ENCODE data around the gene IRF2BP2.
A peak's percentile ranks its signal among the peaks of the same experiment; 100 is the strongest.

The IRF2BP2 gene

DNA sequence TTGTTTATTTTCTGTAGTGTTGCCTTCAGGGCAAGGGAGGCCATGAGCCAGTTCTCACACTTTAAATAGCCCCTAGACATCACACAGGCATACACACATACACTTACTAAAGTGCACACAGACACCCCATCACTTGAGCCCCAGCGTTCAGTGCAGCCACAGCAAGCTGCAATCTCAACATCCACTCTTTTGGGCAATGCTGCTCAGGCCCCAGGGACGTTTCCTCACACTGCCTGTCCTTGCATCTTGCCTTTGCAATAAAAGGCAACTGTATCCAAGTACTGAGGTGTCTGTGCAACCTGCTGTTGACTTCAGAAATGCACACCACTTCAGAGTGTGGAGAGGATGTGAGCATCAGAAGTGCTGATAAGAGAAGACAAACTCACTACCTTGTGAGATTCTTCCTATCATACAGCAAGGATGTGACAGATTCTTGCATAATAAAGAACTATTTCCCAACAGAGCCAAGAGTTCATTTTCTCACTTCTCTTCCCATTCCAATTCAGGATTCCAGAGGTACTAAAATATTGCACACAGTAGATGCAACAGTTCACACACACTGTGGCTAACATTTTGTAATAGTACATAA is 36.2 kb downstream of the IRF2BP2 start:
- H3K9ac ChIP-seq (ENCODE audit: low read depth, low read length, poor library complexity) = no peak overlapping the region
- no peak overlapping the region for H2AK5ac ChIP-seq (ENCODE audit: low read depth, low read length)
- H3K18ac ChIP-seq (ENCODE audit: low read length) = no peak overlapping the region
- no peaks in the 10 kb centered on the region for H3K79me1 ChIP-seq (ENCODE audit: low read depth, low read length)
- H4K91ac ChIP-seq (ENCODE audit: low read depth, low read length, poor library complexity) = no peak overlapping the region
- no peak overlapping the region for H3K14ac ChIP-seq (ENCODE audit: low read length)
- no peaks in the 10 kb centered on the region for H3K36me3 ChIP-seq (replicated peaks in 1 of 2; ENCODE audit: control insufficient read depth in 2 of 2, insufficient read depth in 2 of 2, low read length in 2 of 2)
- no peaks in the 10 kb centered on the region for H3K9me3 ChIP-seq (replicated peaks in 1 of 2; ENCODE audit: control insufficient read depth in 2 of 2, insufficient read depth in 1 of 2, low read depth in 1 of 2, low read length in 2 of 2)
- H2BK12ac ChIP-seq (ENCODE audit: low read length) = no peak overlapping the region
- H2BK5ac ChIP-seq (ENCODE audit: low read length) = no peak overlapping the region
- H3K27ac ChIP-seq (replicated peaks; ENCODE audit: low read length) = no peak overlapping the region
- H3K4me3 ChIP-seq (ENCODE audit: low read length in 2 of 2) = no peak overlapping the region
- no peak overlapping the region for H2BK15ac ChIP-seq (ENCODE audit: low read length)
- H3K23ac ChIP-seq (ENCODE audit: low read depth, low read length, poor library complexity) = no peak overlapping the region
- H3K4me1 ChIP-seq (ENCODE audit: control insufficient read depth in 2 of 2, insufficient read depth in 1 of 2, low read depth in 1 of 2, low read length in 2 of 2) = peaks cover 0 to 5% of the 10 kb centered on the region in 2 donors
- H3K4me2 ChIP-seq (ENCODE audit: insufficient read depth, low read length, poor library complexity, severe bottlenecking) = no peak overlapping the region
- H2AFZ ChIP-seq (ENCODE audit: low read length) = no peak overlapping the region
- H2BK120ac ChIP-seq (ENCODE audit: low read depth, low read length) = no peak overlapping the region
- H3K4ac ChIP-seq (ENCODE audit: low read length) = no peak overlapping the region
- no peak overlapping the region for H4K8ac ChIP-seq (ENCODE audit: low read depth, low read length)
- WGBS, 2 donors (ENCODE audit: extremely low coverage in 2 of 2, insufficient read length in 2 of 2, insufficient replicate concordance in 1 of 2) = no CpG with 5 or more reads among the region's 2 CpGs
- DNase-seq (ENCODE audit: low spot score) = no peak
- no peaks in the 10 kb centered on the region for H3K27me3 ChIP-seq (ENCODE audit: control insufficient read depth in 3 of 3, insufficient read depth in 3 of 3, low read depth in 1 of 3, low read length in 3 of 3)

DNA sequence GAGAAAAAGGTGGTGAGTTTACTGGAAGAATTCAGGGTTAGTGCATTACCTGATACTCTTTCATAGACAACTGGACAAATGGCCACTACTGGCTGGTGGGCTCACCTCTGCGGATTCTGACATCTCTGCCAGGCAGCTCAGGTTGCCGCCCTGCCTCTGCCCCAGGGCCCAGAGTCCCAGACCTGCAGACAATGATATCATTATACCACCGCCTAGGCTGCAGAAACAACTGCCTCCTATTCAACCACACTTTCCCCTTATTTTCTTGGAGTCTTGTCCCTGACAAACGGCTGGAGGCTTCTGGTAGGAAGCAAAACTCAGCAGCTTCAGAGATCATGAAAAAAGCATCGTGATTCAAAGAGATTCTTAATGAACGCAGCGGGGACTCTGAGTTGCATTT is 37.0 kb downstream of the IRF2BP2 start:
- Histone ChIP-seq H3K9me3 (replicated peaks in 1 of 2; ENCODE audit: control insufficient read depth in 2 of 2, insufficient read depth in 1 of 2, low read depth in 1 of 2, low read length in 2 of 2) (no peaks in the 10 kb centered on the region), H3K23ac (ENCODE audit: low read depth, low read length, poor library complexity) (no peak overlapping the region), H3K4me3 (ENCODE audit: low read length in 2 of 2) (no peak overlapping the region), H3K4ac (ENCODE audit: low read length) (no peak overlapping the region), H3K4me2 (ENCODE audit: insufficient read depth, low read length, poor library complexity, severe bottlenecking) (no peak overlapping the region), H3K27me3 (ENCODE audit: control insufficient read depth in 3 of 3, insufficient read depth in 3 of 3, low read depth in 1 of 3, low read length in 3 of 3) (no peaks in the 10 kb centered on the region), H3K4me1 (ENCODE audit: control insufficient read depth in 2 of 2, insufficient read depth in 1 of 2, low read depth in 1 of 2, low read length in 2 of 2) (peaks cover 0 to 5% of the 10 kb centered on the region in 2 donors), H2BK120ac (ENCODE audit: low read depth, low read length) (no peak overlapping the region), H2BK15ac (ENCODE audit: low read length) (no peak overlapping the region), H2BK12ac (ENCODE audit: low read length) (no peak overlapping the region), H2AK5ac (ENCODE audit: low read depth, low read length) (no peak overlapping the region), H4K8ac (ENCODE audit: low read depth, low read length) (no peak overlapping the region), H3K36me3 (replicated peaks in 1 of 2; ENCODE audit: control insufficient read depth in 2 of 2, insufficient read depth in 2 of 2, low read length in 2 of 2) (no peaks in the 10 kb centered on the region), H3K9ac (ENCODE audit: low read depth, low read length, poor library complexity) (no peak overlapping the region), H2BK5ac (ENCODE audit: low read length) (no peak overlapping the region), H4K91ac (ENCODE audit: low read depth, low read length, poor library complexity) (no peak overlapping the region), H3K18ac (ENCODE audit: low read length) (no peak overlapping the region), H3K14ac (ENCODE audit: low read length) (no peak overlapping the region), H2AFZ (ENCODE audit: low read length) (peak overlapping the region; percentile 0), H3K79me1 (ENCODE audit: low read depth, low read length) (no peaks in the 10 kb centered on the region), H3K27ac (replicated peaks; ENCODE audit: low read length) (no peak overlapping the region)
- DNase-seq (ENCODE audit: low spot score) = no peak
- WGBS, 2 donors (ENCODE audit: extremely low coverage in 2 of 2, insufficient read length in 2 of 2, insufficient replicate concordance in 1 of 2) = no CpG with 5 or more reads among the region's 7 CpGs

DNA sequence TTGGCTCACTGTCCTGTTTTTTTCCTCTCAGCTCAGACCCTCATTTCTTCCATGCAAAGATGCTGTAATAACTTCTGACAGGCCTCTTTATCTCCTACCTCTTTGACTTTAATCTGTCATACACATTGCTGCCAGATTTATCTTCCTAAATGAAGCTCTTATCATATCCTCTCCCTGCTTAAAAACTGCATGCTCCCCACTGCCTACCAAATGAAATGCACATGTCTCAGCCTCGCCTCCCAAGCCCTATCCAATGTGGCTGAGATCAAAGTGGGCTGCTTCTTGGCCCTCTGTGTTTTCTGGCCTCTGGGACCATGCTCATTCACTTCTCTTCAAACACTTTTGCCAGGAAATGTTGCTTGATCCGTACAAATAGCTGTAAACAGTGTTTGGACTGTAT is 38.3 kb downstream of the IRF2BP2 start:
- WGBS, 2 donors (ENCODE audit: extremely low coverage in 2 of 2, insufficient read length in 2 of 2, insufficient replicate concordance in 1 of 2) = no CpG with 5 or more reads among the region's 2 CpGs

DNA sequence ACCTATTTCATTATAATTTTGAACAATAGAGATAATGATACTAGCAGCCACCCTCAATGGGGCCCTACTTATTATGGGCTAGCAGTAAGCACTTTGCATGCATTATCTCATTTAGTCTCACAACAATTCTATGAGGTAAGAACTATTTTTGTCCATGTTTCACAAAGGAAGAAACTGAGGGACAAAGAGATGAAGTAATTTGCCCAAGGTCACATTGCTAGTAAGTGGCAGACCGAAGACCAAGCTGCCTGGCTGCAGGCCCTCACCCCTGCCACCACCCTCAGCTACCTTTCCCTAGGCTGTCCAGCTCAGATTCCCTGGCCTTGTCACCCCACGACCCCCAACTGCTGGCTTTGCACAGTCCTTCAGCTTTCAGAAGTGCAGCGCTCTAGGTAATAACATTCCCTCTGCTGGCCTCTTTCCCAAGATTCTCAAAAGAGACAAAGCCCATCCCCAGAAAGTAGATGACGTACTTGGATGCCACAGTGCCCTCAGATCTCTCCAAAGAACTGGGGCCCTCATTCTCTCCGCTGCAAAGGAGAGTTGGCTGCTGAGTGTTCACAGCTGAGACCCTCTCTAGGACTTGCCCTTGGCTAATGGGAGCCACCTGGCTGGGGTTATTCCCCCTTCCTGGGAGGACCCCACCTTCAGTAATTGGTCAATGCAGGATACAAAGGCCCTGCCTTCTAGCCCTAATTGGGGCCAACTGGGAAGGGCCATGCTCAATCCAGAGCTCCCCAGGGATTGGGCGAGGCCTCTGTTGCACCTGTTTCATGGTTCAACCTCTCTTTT is 39.5 kb downstream of the IRF2BP2 start:
- Histone ChIP-seq H2AFZ (ENCODE audit: low read length) (peak overlapping the region; percentile 2), H3K27me3 (ENCODE audit: control insufficient read depth in 3 of 3, insufficient read depth in 3 of 3, low read depth in 1 of 3, low read length in 3 of 3) (no peaks in the 10 kb centered on the region), H4K91ac (ENCODE audit: low read depth, low read length, poor library complexity) (no peak overlapping the region), H3K4me3 (ENCODE audit: low read length in 2 of 2) (no peak overlapping the region), H3K9me3 (replicated peaks in 1 of 2; ENCODE audit: control insufficient read depth in 2 of 2, insufficient read depth in 1 of 2, low read depth in 1 of 2, low read length in 2 of 2) (peaks cover 0 to 2% of the 10 kb centered on the region in 2 donors), H3K27ac (replicated peaks; ENCODE audit: low read length) (no peak overlapping the region), H4K8ac (ENCODE audit: low read depth, low read length) (no peak overlapping the region), H2BK15ac (ENCODE audit: low read length) (no peak overlapping the region), H3K18ac (ENCODE audit: low read length) (no peak overlapping the region), H3K23ac (ENCODE audit: low read depth, low read length, poor library complexity) (no peak overlapping the region), H3K14ac (ENCODE audit: low read length) (no peak overlapping the region), H2BK120ac (ENCODE audit: low read depth, low read length) (no peak overlapping the region), H2BK12ac (ENCODE audit: low read length) (no peak overlapping the region), H2AK5ac (ENCODE audit: low read depth, low read length) (no peak overlapping the region), H3K9ac (ENCODE audit: low read depth, low read length, poor library complexity) (no peak overlapping the region), H3K4me1 (ENCODE audit: control insufficient read depth in 2 of 2, insufficient read depth in 1 of 2, low read depth in 1 of 2, low read length in 2 of 2) (peaks cover 0 to 5% of the 10 kb centered on the region in 2 donors), H3K4ac (ENCODE audit: low read length) (no peak overlapping the region), H3K36me3 (replicated peaks in 1 of 2; ENCODE audit: control insufficient read depth in 2 of 2, insufficient read depth in 2 of 2, low read length in 2 of 2) (no peaks in the 10 kb centered on the region), H3K79me1 (ENCODE audit: low read depth, low read length) (no peaks in the 10 kb centered on the region), H3K4me2 (ENCODE audit: insufficient read depth, low read length, poor library complexity, severe bottlenecking) (no peak overlapping the region), H2BK5ac (ENCODE audit: low read length) (no peak overlapping the region)
- DNase-seq (ENCODE audit: low spot score) = no peak
- WGBS, 2 donors (ENCODE audit: extremely low coverage in 2 of 2, insufficient read length in 2 of 2, insufficient replicate concordance in 1 of 2) = no CpG with 5 or more reads among the region's 6 CpGs

More for the DNA sequence above, 38.3 kb downstream of the IRF2BP2 start:
- H2BK120ac ChIP-seq (ENCODE audit: low read depth, low read length) = no peak overlapping the region
- no peak overlapping the region for H4K91ac ChIP-seq (ENCODE audit: low read depth, low read length, poor library complexity)
- no peak overlapping the region for H2AK5ac ChIP-seq (ENCODE audit: low read depth, low read length)
- H3K9me3 ChIP-seq (replicated peaks in 1 of 2; ENCODE audit: control insufficient read depth in 2 of 2, insufficient read depth in 1 of 2, low read depth in 1 of 2, low read length in 2 of 2) = peaks cover 0 to 2% of the 10 kb centered on the region in 2 donors
- H3K9ac ChIP-seq (ENCODE audit: low read depth, low read length, poor library complexity) = no peak overlapping the region
- no peak overlapping the region for H3K4me2 ChIP-seq (ENCODE audit: insufficient read depth, low read length, poor library complexity, severe bottlenecking)
- no peak overlapping the region for H3K4me3 ChIP-seq (ENCODE audit: low read length in 2 of 2)
- H4K8ac ChIP-seq (ENCODE audit: low read depth, low read length) = no peak overlapping the region
- peaks cover 0 to 5% of the 10 kb centered on the region in 2 donors for H3K4me1 ChIP-seq (ENCODE audit: control insufficient read depth in 2 of 2, insufficient read depth in 1 of 2, low read depth in 1 of 2, low read length in 2 of 2)
- H2BK12ac ChIP-seq (ENCODE audit: low read length) = no peak overlapping the region
- H3K79me1 ChIP-seq (ENCODE audit: low read depth, low read length) = no peaks in the 10 kb centered on the region
- no peak for DNase-seq (ENCODE audit: low spot score)
- H3K18ac ChIP-seq (ENCODE audit: low read length) = no peak overlapping the region
- H3K27me3 ChIP-seq (ENCODE audit: control insufficient read depth in 3 of 3, insufficient read depth in 3 of 3, low read depth in 1 of 3, low read length in 3 of 3) = no peaks in the 10 kb centered on the region
- H2AFZ ChIP-seq (ENCODE audit: low read length) = no peak overlapping the region
- H2BK5ac ChIP-seq (ENCODE audit: low read length) = no peak overlapping the region
- H3K27ac ChIP-seq (replicated peaks; ENCODE audit: low read length) = no peak overlapping the region
- no peak overlapping the region for H2BK15ac ChIP-seq (ENCODE audit: low read length)
- H3K4ac ChIP-seq (ENCODE audit: low read length) = no peak overlapping the region
- no peak overlapping the region for H3K14ac ChIP-seq (ENCODE audit: low read length)
- no peaks in the 10 kb centered on the region for H3K36me3 ChIP-seq (replicated peaks in 1 of 2; ENCODE audit: control insufficient read depth in 2 of 2, insufficient read depth in 2 of 2, low read length in 2 of 2)
- H3K23ac ChIP-seq (ENCODE audit: low read depth, low read length, poor library complexity) = no peak overlapping the region

All from neuronal stem cell (in vitro differentiated cells).